Raji (cell line): ENCODE measurements around the gene TMED10.

ENCODE experiments used
- POLR2A ChIP-seq: IDR thresholded peaks from 2 replicates; pipeline ENCODE4 v1.6.1; 2011; ENCODE audit warnings: low read depth, low read length, control low read depth; ENCODE audit not compliant: insufficient read depth

TMED10 gene

GRCh38 chr14:75126679-75127473 is 49.5 kb downstream of the TMED10 start, which contains the start of gene NEK9:
Gene NEK9, minus strand, starts transcription at chr14:75127048. Its CDS starts 127 bp downstream, at chr14:75126921.
- peak; percentile 96 for TF ChIP-seq POLR2A

- no peak for TF ChIP-seq POLR2A
These were observed 50.3 kb downstream of the TMED10 start for GRCh38 chr14:75126121-75126544.

GRCh38 chr14:75125617-75126016 is 50.8 kb downstream of the TMED10 start:
- TF ChIP-seq POLR2A = no peak

- peak; percentile 23; the same call in 1 of the 2 replicates for TF ChIP-seq POLR2A
These were observed 52.4 kb downstream of the TMED10 start for GRCh38 chr14:75123991-75124390.

- no peak for TF ChIP-seq POLR2A
These were observed 54.9 kb downstream of the TMED10 start for GRCh38 chr14:75121552-75121951.

- TF ChIP-seq POLR2A = no peak
These were observed 55.7 kb downstream of the TMED10 start for GRCh38 chr14:75120541-75121291.

- no peak for TF ChIP-seq POLR2A
These were observed 57.4 kb downstream of the TMED10 start for GRCh38 chr14:75119056-75119455.

- TF ChIP-seq POLR2A = no peak
These were observed 62.4 kb downstream of the TMED10 start for GRCh38 chr14:75113932-75114539.

GRCh38 chr14:75109877-75110276 is 66.5 kb downstream of the TMED10 start:
- no peak for TF ChIP-seq POLR2A

- TF ChIP-seq POLR2A = no peak
These were observed 69.2 kb downstream of the TMED10 start for GRCh38 chr14:75107186-75107585.

GRCh38 chr14:75101491-75101890 is 74.9 kb downstream of the TMED10 start:
- TF ChIP-seq POLR2A = no peak

- TF ChIP-seq POLR2A = no peak
These were observed 77.7 kb downstream of the TMED10 start for GRCh38 chr14:75098682-75099081.

GRCh38 chr14:75098212-75098611 is 78.2 kb downstream of the TMED10 start:
- no peak for TF ChIP-seq POLR2A

GRCh38 chr14:75096959-75097358 is 79.5 kb downstream of the TMED10 start:
- no peak for TF ChIP-seq POLR2A

GRCh38 chr14:75095690-75096089 is 80.7 kb downstream of the TMED10 start:
- TF ChIP-seq POLR2A = no peak

- no peak for TF ChIP-seq POLR2A
These were observed 81.5 kb downstream of the TMED10 start for GRCh38 chr14:75094896-75095295.

GRCh38 chr14:75092698-75093097 is 83.7 kb downstream of the TMED10 start:
- TF ChIP-seq POLR2A = no peak
